ENCODE measurements around the gene TKTL1. TPM values are rescaled to one million over a fixed set of nuclear protein-coding genes. Genes with fewer than 3 reads are reported as not detected.
"Not testable (repeated sequence)": the region's sequence is repeated elsewhere in the genome, so short reads cannot be mapped to it uniquely, and the experiment has no call there.

The TKTL1 gene
- total RNA-seq, 1 donor: 0.27 TPM

GRCh38 chrX:154341399-154342298 is 46.1 kb downstream of the TKTL1 start:
- DNase-seq (ENCODE audit: low read depth in 2 of 3, low spot score in 2 of 3): not testable (repeated sequence)

- DNase-seq (ENCODE audit: low read depth in 2 of 3, low spot score in 2 of 3): not testable (repeated sequence)
These were observed 47.5 kb downstream of the TKTL1 start for GRCh38 chrX:154343063-154343462.

GRCh38 chrX:154343620-154344019 is 48.0 kb downstream of the TKTL1 start:
- DNase-seq (ENCODE audit: low read depth in 2 of 3, low spot score in 2 of 3): not testable (repeated sequence)

- no peak for DNase-seq (ENCODE audit: low read depth in 2 of 3, low spot score in 2 of 3)
These were observed 52.5 kb downstream of the TKTL1 start for GRCh38 chrX:154348114-154348531.

- DNase-seq (ENCODE audit: low read depth in 2 of 3, low spot score in 2 of 3): no peak
These were observed 53.2 kb downstream of the TKTL1 start for GRCh38 chrX:154348646-154349358.

- no peak for DNase-seq (ENCODE audit: low read depth in 2 of 3, low spot score in 2 of 3)
These were observed 53.9 kb downstream of the TKTL1 start for GRCh38 chrX:154349359-154349935.

- no peak for DNase-seq (ENCODE audit: low read depth in 2 of 3, low spot score in 2 of 3)
These were observed 54.4 kb downstream of the TKTL1 start for GRCh38 chrX:154349979-154350378.

GRCh38 chrX:154350429-154351182 is 55.0 kb downstream of the TKTL1 start:
- no peak for DNase-seq (ENCODE audit: low read depth in 2 of 3, low spot score in 2 of 3)

GRCh38 chrX:154351183-154352011 is 55.8 kb downstream of the TKTL1 start:
- no peak for DNase-seq (ENCODE audit: low read depth in 2 of 3, low spot score in 2 of 3)

GRCh38 chrX:154352012-154352401 is 56.4 kb downstream of the TKTL1 start:
- DNase-seq (ENCODE audit: low read depth in 2 of 3, low spot score in 2 of 3): no peak

- DNase-seq (ENCODE audit: low read depth in 2 of 3, low spot score in 2 of 3): no peak
These were observed 56.9 kb downstream of the TKTL1 start for GRCh38 chrX:154352466-154352865.

- DNase-seq (ENCODE audit: low read depth in 2 of 3, low spot score in 2 of 3): no peak
These were observed 57.7 kb downstream of the TKTL1 start for GRCh38 chrX:154353172-154353843.

GRCh38 chrX:154354013-154354412 is 58.4 kb downstream of the TKTL1 start:
- no peak for DNase-seq (ENCODE audit: low read depth in 2 of 3, low spot score in 2 of 3)

GRCh38 chrX:154354516-154354915 is 58.9 kb downstream of the TKTL1 start:
- no peak for DNase-seq (ENCODE audit: low read depth in 2 of 3, low spot score in 2 of 3)

GRCh38 chrX:154355094-154355775 is 59.6 kb downstream of the TKTL1 start:
- DNase-seq (ENCODE audit: low read depth in 2 of 3, low spot score in 2 of 3): no peak

GRCh38 chrX:154355776-154356140 is 60.2 kb downstream of the TKTL1 start:
- no peak for DNase-seq (ENCODE audit: low read depth in 2 of 3, low spot score in 2 of 3)

GRCh38 chrX:154356596-154356995 is 61.0 kb downstream of the TKTL1 start:
- no peak for DNase-seq (ENCODE audit: low read depth in 2 of 3, low spot score in 2 of 3)

GRCh38 chrX:154357205-154357604 is 61.6 kb downstream of the TKTL1 start:
- DNase-seq (ENCODE audit: low read depth in 2 of 3, low spot score in 2 of 3): no peak

- DNase-seq (ENCODE audit: low read depth in 2 of 3, low spot score in 2 of 3): no peak
These were observed 62.4 kb downstream of the TKTL1 start for GRCh38 chrX:154358011-154358410.

Measured in hematopoietic multipotent progenitor cell (in vitro differentiated cells).